NB4 (cell line): Measurements from ENCODE around the gene TRMT11.

Experiments used
- CTCF ChIP-seq: IDR thresholded peaks from one replicate; pipeline ENCODE4 v1.5.1; 2012; ENCODE audit warnings: low read depth, low read length
- MAX ChIP-seq: IDR thresholded peaks from 2 replicates; pipeline ENCODE4 v1.6.1; 2011; ENCODE audit warnings: low read depth, low read length
- MYC ChIP-seq: IDR thresholded peaks from 2 replicates; pipeline ENCODE4 v1.6.1; 2011; ENCODE audit warnings: low read depth, low read length
- POLR2A ChIP-seq: IDR thresholded peaks from 2 replicates; pipeline ENCODE4 v1.6.1; 2011; ENCODE audit warnings: mild to moderate bottlenecking; ENCODE audit not compliant: insufficient read length; ENCODE audit errors: extremely low read depth

GRCh38 chr6:126056355-126057004 is 70.1 kb downstream of the TRMT11 start:
- TF ChIP-seq CTCF (no peak), POLR2A (no peak), MYC (no peak), MAX (no peak)
